A673 (cell line): ENCODE measurements around the gene UBP1. TPM values are rescaled to one million over a fixed set of nuclear protein-coding genes. Genes with fewer than 3 reads are reported as not detected.

Experiments
- BruUV-seq: library from RNA; stranded (reverse); fragments of 400-500 nt; replicated peaks from 2 replicates; lab custom pipeline; 2021; lab: Mats Ljungman, UMichigan
- CTCF ChIA-PET: fragments of 300-600 bp; sonication (Branson Sonifier 250); formaldehyde crosslinking; loops from one replicate; lab custom pipeline; 2022; ENCODE audit warnings: antibody characterized with exemption; lab: Charles Lee
- POLR2A ChIA-PET: fragments of 300-600 bp; sonication (Branson Sonifier 250); formaldehyde crosslinking; loops from one replicate; lab custom pipeline; 2022; ENCODE audit warnings: antibody characterized with exemption; ENCODE audit not compliant: low non-redundant PET; lab: Charles Lee
- DNase-seq: peaks from one replicate; pipeline ENCODE4 v3.0.0-alpha.2; 2015; ENCODE audit warnings: low spot score
- H3K27ac ChIP-seq: fragments of 200-600 bp; sonication (generic); 2 replicates; pipeline ENCODE4 v1.5.1; 2016; ENCODE audit warnings: mixed run types, low read depth, mild to moderate bottlenecking, mixed read lengths, antibody characterized with exemption, low read length; ENCODE audit not compliant: poor library complexity, severe bottlenecking
- H3K27me3 ChIP-seq: fragments of 200-600 bp; sonication (generic); replicated peaks from 2 replicates; pipeline ENCODE4 v1.6.1; 2017; ENCODE audit warnings: mixed run types, low read depth, mild to moderate bottlenecking, mixed read lengths, antibody characterized with exemption, low read length; ENCODE audit not compliant: insufficient read depth, poor library complexity
- H3K36me3 ChIP-seq: fragments of 200-600 bp; sonication (generic); 2 replicates; pipeline ENCODE4 v1.6.1; 2016; ENCODE audit warnings: mixed run types, mild to moderate bottlenecking, mixed read lengths, antibody characterized with exemption, low read length; ENCODE audit not compliant: insufficient read depth, poor library complexity, severe bottlenecking
- H3K4me1 ChIP-seq: fragments of 200-600 bp; sonication (generic); 2 replicates; pipeline ENCODE4 v1.6.1; 2017; ENCODE audit warnings: mixed run types, mild to moderate bottlenecking, mixed read lengths, antibody characterized with exemption, low read length; ENCODE audit not compliant: insufficient read depth, poor library complexity, severe bottlenecking
- H3K4me3 ChIP-seq: fragments of 200-600 bp; sonication (generic); 2 replicates; pipeline ENCODE4 v1.5.1; 2016; ENCODE audit warnings: low read depth, mixed run types, mild to moderate bottlenecking, mixed read lengths, low read length; ENCODE audit not compliant: poor library complexity, severe bottlenecking
- H3K9me3 ChIP-seq: fragments of 200-600 bp; sonication (generic); 2 replicates; pipeline ENCODE4 v1.6.1; 2016; ENCODE audit warnings: mixed run types, low read depth, mild to moderate bottlenecking, mixed read lengths, antibody characterized with exemption, low read length; ENCODE audit not compliant: poor library complexity, severe bottlenecking
- EZH2 ChIP-seq: fragments of 200-600 bp; sonication (generic); IDR thresholded peaks from 2 replicates; pipeline ENCODE4 v1.6.1; 2017; ENCODE audit warnings: borderline replicate concordance, low read depth, mild to moderate bottlenecking, mixed read lengths, antibody characterized with exemption, low read length; ENCODE audit not compliant: poor library complexity, severe bottlenecking
- intact Hi-C: fragments of 100-400 bp; cut with micrococcal nuclease; formaldehyde crosslinking; loops from one replicate; pipeline ENCODE4 v1.10.0; 2022; ENCODE audit not compliant: unreplicated experiment
- total RNA-seq: library from RNA; stranded (reverse); gene quantifications from 2 replicates; pipeline ENCODE4 v1.2.3, GENCODE V29; 2021
- TF ChIP-seq, protein P1 (sequence below): fragments of 300-800, 200-600 bp; sonication (generic); conservative IDR thresholded peaks from 2 replicates; pipeline ENCODE4 v1.5.1; 2017; ENCODE audit warnings: low read depth, mild to moderate bottlenecking, antibody characterized with exemption, low read length, moderate library complexity, mixed read lengths

The UBP1 gene
- total RNA-seq, 1 experiment from 2014 or later = 59.4 TPM

DNA sequence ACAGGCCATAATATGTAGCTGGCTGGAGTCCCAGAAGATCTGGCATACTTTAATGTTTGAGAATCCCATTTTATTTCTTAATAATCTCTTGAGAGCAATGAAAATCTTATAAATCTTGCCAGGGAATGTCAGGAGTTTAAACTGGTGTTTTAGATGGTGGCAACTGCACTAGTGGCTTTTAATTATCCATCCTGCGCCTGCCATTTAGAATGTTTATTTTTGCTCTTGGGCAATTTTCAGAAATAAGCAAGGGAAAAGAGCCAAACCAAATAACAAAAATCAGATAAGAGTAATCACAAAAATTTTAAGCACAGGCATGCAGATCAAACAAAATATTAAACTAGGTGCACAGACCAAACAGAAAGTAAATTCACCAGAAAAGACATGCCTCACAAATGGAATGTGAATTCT, 41.9 kb upstream of the UBP1 start:
- CTCF ChIA-PET = no interaction called here
- POLR2A ChIA-PET = no interaction called here
- intact Hi-C loops = no loop called here
- BruUV-seq = no TSS peak
- Histone ChIP-seq H3K9me3 (peaks cover 19% of the 10 kb centered on the region), H3K27ac (no peak overlapping the region), H3K4me3 (no peak overlapping the region), H3K36me3 (no peaks in the 10 kb centered on the region), H3K27me3 (no peaks in the 10 kb centered on the region), H3K4me1 (no peaks in the 10 kb centered on the region)
- TF ChIP-seq, protein P1, sequence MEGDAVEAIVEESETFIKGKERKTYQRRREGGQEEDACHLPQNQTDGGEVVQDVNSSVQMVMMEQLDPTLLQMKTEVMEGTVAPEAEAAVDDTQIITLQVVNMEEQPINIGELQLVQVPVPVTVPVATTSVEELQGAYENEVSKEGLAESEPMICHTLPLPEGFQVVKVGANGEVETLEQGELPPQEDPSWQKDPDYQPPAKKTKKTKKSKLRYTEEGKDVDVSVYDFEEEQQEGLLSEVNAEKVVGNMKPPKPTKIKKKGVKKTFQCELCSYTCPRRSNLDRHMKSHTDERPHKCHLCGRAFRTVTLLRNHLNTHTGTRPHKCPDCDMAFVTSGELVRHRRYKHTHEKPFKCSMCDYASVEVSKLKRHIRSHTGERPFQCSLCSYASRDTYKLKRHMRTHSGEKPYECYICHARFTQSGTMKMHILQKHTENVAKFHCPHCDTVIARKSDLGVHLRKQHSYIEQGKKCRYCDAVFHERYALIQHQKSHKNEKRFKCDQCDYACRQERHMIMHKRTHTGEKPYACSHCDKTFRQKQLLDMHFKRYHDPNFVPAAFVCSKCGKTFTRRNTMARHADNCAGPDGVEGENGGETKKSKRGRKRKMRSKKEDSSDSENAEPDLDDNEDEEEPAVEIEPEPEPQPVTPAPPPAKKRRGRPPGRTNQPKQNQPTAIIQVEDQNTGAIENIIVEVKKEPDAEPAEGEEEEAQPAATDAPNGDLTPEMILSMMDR = no peak
- TF ChIP-seq EZH2 = no peak
- DNase-seq = peak; percentile 12

GRCh38 chr3:33474896-33475295, 34.7 kb upstream of the UBP1 start:
- CTCF ChIA-PET = interaction anchor here (0.6 kb wide), 1 partner anchor 106 kb away, joined by 7 read pairs; no protein-coding TSS in a partner anchor
- Histone ChIP-seq H3K27ac (no peak overlapping the region), H3K27me3 (no peaks in the 10 kb centered on the region), H3K36me3 (no peaks in the 10 kb centered on the region), H3K4me3 (no peak overlapping the region), H3K9me3 (peaks cover 4% of the 10 kb centered on the region), H3K4me1 (no peaks in the 10 kb centered on the region)
- POLR2A ChIA-PET = no interaction called here
- no peak for DNase-seq
- BruUV-seq = no TSS peak
- intact Hi-C loops = no loop called here
- TF ChIP-seq EZH2 = no peak
- TF ChIP-seq, protein P1 = no peak

DNA sequence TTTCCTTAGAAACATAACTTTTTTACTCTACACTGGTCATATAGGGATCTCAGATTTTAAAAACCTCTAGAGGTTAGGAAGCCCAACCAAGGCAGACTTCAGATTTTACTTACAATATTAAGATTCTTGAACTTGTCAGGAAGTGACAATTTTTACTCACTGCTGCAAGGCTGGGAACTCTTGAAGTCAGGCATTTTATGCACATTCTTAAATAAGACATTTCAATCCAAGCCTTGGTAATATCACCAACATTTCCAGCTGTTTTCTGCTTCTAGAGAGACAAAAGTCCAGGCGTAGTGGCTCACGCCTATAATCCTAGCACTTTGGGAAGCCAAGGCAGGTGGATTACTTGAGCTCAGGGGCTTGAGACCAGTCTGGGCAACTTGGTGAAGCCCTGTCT, 33.6 kb upstream of the UBP1 start:
- H3K27me3 ChIP-seq = no peaks in the 10 kb centered on the region
- DNase-seq = no peak
- H3K4me3 ChIP-seq = no peak overlapping the region
- H3K4me1 ChIP-seq = no peaks in the 10 kb centered on the region
- CTCF ChIA-PET = no interaction called here
- no TSS peak for BruUV-seq
- no peak overlapping the region for H3K27ac ChIP-seq
- no peaks in the 10 kb centered on the region for H3K36me3 ChIP-seq
- H3K9me3 ChIP-seq = no peaks in the 10 kb centered on the region
- TF ChIP-seq EZH2 = no peak
- TF ChIP-seq, protein P1 = no peak
- POLR2A ChIA-PET = no interaction called here
- intact Hi-C loops = no loop called here
